GM21367 (cell line): Measurements from ENCODE around the gene F5.

Experiments used
- ATAC-seq: cut with Tn5 transposase; IDR thresholded peaks from one replicate; pipeline ENCODE4 v1.9.1; 2021; ENCODE audit not compliant: unreplicated experiment

F5 gene

DNA sequence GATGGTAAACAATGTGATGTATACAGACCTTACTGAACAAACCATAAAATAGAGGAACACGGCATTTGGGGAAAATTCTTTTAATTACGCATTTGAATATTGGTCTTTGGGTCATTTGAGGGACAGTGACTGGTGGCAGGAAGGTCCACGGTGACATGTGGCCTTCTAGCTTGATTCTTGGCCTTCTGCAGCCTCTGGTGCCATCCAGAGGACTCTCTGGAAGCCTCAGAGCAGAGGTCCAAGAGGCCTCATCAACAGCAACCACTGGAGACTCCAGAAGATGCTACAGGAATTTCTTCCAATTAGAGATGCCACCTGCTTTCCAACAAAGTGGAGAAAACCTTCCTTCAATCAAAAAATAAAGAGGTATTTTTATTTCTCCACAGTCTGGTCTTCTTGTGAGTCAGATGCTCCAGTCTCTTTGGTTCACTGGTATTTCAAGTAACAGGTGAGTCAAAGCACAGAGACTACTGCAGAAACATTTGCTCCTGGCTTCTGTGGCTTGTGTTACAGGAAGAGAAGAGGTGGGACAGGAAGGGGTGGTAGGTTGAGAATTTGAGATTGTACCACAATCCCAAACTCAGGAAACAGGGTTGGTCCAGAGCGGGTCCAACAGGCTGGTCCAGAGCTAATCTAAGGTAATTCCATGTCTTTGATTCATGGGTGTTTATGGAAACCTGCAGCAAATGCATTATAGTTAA is 2.7 kb upstream of the F5 start:
- no peak for ATAC-seq

DNA sequence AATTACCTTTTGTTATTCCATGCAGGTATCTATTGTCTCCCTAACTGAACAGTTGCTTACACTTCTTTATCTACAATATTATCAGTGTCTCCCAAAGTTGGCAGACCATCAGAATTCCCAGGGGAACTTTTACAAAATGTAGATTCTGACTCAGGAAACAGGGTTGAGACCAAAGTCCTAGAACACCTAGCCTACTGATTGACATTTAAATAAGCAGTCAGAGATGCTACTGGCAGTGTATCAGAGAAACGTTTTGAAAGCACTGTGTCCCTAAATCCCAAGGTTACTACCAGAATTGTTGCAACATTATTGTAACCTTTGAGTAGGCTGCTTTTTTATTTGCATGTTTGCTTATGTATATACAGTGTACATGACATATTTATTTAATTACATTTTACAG is 1.8 kb upstream of the F5 start:
- ATAC-seq, result no peak

DNA sequence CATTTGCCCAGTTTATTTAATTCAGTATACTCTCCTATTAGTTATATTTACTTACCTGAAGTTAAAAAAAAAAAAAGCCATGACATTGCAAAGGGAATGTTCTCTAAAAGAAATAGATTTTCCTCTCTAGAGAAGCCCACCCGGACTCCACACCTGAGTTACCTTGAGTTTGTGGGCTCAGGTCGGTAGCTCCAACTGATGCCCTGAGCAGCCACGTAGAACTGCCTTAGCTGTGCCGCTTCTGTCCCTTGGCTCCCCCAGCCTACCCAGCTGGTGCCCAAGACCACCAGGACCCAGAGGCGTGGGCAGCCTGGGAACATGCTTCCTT is 250 bp downstream of the F5 start:
- ATAC-seq, result no peak

DNA sequence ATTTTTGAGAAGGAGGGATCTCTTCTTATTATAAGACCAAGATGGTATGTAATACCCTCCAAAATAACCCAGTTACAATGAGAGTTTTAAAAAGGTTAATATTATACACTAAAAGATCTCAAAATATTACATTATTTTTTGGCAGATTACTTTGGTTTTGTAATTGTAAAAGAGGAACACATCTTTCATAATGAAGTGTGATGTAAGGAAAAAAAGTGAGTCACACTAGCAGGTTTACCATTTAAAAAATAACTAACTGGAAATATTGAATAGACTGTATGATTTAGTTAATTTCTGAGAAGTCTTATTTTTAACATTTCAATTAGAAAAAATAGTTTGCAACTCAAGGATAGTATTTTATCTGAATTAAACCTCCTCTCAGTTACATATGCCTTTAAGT is 1.1 kb downstream of the F5 start:
- ATAC-seq, result no peak

DNA sequence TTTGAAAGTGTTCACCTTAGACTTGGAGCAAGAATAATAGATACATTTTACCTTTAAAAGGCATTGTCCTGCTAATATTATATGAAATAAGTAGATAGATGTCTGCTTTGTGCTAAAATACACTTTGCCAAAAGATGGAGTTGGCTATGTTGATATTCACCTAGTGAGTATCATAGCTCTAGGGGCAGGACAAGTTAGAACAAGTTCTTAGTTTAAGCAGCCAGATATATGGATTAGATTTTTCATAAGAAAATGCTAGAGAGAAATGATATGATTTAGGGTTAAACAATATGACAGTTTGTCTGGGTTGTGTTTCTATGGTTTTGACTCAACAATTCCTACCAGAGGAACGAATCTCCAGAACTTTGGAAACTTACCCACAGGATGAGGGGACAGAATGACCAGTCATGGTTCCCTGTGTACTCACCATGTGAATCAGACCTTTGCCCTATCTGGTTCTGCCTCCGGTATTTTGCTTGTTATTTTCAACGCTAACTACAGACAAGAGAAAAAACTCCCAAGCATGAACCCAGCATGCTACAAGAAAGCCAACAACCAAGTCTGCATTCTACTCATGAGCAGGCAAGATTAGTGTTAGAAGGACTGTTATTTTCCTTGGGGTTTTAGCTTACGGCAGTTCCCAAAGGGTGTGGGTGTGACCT is 1.7 kb downstream of the F5 start:
- ATAC-seq, result no peak

DNA sequence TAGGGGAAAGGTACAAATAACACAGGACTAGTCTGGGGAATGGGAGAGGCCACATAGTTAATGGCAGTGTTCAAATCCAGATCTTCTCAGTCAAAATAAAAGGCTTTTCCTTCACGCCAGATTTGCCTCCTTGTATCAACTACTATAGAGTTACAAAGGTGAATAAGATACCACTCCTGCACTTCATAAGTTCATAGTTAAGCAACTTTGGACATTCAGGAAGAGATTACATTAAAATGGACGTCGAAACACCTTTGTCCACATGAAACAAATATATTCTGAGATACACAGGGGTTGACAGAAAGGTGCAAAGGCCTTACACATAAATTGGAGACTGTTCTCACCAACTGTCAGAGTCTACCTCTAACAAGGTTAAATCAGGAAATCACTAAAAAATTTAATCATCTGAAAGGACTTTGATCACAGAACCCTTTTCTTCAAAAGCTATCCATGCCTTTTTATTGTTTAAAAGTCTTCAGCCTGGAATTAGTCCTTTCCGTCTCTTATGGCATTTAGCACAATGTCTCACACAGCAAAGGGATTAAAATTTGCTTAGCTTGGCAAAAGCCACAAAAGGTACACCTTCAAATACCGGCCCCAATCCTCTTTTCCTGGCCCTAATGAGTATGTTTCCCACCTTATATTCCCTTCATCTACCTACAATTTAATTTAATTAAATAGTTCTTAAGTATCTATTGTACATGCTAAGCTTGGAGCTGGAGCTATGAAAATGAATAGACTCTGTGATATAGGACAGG is 8.1 kb downstream of the F5 start:
- ATAC-seq, result no peak

DNA sequence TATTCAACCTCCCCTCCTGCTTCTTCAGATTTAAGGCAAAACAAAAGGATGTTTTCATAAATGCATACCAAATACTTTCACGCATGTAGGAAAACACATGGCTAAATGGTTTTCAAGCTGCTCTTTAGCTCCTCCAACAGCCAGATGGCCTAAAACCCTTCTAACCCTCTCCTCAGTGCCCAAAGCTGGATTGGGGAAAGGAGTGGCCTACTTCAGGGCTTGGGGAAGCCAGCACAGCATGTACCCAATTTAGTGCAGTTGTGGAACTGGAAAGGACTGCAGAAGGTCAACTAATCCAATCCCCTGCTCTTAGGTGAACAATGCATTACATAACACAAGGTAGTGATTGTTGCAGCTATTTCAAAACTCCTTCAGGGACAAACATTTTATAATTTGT is 9.3 kb downstream of the F5 start:
- ATAC-seq, result no peak

DNA sequence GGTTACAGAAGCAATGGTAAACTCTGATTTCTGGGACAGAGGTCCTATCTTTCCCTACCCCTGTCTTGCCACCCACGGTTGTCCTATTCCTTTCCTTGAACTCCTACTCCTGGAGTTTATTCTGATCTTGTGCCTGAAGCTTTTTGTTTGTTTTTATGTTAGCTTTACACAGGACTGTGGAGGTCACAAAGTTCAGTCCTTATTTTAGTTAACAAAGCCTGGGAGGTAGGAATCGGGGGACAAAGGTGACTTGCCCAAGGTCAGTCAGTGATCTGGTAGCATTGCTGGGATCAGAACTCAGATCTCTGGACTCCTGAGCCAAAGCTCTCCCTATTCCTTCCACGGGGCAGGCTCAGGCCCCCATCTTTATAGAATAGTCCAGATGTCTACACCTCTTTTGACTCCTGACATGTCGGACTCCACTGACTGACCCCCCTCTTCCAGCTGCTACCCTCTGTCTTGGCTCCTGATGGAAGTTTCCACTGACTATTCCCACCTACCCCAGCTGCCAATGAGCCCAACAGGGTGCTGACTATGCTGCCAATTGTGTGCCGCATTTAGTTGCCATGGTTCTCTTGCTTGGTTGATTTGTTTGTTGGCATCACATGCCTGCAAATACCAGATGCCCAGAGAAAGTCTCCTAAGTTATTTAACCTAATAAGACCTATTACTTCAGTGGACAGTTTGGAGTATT is 9.9 kb downstream of the F5 start:
- ATAC-seq, result no peak

DNA sequence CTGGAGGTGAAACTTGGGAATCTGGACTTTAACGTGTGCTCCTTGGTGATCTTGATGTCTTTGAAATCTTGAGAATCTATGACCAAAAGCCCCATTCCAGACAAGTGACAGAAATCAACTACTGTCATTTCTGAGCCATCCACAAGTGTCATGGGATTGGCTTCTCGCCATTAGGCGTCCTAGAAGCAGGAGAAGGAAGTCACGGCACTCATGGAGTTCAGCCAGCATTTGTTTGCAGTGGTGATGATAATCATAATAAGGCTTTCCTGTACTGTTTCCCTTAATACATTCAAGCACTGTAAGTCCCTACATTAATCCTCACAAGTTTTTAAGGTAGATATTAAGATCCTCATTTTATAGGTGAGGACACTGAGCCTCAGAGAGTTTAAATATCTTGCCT is 11.9 kb downstream of the F5 start:
- no peak for ATAC-seq

DNA sequence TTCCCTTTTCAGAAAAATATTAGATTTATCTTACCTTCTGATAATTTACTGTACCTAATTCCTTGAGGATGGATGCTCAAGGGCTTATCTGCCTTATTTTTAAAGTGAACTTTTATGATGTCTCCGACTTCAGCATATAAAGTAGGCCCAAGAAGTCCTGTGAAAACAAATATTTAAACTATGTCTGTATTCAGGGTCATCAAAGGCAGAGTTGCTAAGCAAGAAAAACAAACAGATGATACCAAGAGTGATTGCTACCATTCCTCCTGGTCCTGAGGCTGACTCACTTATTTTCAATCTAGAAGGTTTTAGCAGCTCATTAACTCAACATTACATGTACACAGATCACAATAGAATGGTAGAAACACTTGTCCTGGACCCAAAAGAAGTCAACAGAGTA is 14.1 kb downstream of the F5 start:
- no peak for ATAC-seq

DNA sequence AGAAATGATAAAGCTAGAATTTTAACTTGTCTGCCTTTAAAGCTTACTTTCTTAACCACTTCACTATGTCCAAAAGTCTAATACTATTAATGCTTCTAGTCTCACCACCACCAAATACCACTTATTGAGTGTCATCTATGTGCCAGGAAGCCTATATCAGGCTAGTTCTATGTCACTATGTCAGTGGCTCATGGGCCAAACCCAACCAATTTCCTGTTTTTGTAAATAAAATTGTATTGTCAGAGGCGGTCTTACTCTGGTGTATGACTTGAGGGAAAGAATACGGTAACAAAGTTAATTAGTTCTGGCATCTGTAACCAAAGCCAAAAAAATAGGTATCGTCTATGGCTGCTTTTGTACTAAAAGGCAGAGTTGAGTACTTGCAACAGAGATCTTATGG is 14.8 kb downstream of the F5 start:
- no peak for ATAC-seq

DNA sequence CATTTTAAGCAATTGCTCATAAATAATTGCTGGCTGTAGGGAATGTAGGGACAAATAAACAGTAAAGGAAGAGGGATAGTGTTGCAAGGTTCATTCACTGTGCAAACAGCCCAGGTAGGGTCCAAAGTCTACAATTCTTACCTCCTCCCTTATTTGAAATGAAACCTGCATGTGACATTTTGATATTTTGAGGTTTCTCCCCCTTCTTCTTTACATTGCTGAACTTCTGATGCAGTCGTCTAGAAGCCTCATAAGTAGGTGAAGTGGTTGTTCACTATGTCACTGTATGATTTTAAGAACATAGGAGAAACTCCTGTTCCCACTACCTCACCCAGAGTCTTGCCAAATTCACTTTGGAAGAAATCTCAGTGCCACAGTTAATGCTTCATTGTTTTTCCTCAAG is 16.1 kb downstream of the F5 start:
- ATAC-seq, result no peak

DNA sequence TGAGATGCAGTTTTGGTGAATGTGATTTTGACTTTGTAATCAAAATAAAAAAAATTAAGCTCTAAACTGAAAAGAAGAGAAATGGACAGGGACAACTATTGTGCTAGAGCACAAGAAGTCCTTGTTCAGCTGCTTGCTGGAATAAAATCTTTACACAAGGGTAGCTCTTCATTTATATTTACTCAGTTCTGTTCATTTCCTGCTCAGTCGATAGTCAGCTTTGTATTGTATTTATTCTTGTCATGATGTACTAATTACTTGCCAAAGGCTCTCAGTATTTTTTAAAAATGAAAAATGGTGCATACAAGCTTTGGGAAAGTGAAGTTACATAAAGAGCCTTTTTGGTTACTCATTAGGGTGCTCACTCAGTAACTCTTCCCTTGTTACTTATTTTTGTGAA is 17.8 kb downstream of the F5 start:
- no peak for ATAC-seq

DNA sequence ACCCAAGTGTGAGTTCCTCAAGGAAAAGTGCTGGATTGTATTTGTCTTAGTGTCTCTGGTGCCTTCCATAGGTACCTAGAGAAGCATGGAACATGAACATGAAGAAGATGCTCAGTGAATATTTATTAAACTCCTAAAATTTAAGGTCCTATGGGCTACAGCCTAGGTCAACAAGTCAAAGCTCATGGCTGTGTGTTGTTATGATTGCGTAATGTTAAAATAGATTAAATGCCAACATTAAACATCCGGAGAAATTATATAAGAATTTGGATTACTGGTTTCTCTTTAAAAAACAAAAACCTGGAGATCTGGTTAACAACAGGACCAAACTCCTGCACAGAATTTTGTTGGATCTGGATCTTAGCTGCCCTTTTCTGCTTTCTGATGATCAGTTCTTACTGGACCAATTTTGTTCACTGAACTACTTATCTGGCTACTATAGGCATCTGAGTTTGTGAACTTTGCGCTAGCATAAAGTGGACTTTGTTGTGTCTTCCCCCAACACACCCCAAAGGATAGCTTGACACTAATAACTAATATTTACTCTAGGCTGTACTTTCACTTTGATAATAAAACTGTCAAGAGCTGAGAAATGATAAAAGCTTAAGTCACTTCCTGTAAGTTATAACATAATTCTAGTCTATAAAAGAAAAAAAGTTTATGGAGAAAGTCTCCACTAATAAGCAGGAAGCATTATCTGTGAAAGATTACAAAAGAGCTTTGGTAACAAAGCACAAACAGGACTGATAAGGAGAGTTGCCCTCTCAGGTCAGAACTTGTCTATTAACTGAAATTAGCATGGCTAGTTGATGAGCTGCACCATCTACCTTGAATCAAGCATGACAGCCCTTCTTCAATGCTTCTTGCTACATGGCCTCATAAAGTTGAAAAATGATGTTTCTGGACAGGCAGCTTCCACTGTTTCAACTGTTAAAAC is 20.7 kb downstream of the F5 start:
- ATAC-seq, result no peak

DNA sequence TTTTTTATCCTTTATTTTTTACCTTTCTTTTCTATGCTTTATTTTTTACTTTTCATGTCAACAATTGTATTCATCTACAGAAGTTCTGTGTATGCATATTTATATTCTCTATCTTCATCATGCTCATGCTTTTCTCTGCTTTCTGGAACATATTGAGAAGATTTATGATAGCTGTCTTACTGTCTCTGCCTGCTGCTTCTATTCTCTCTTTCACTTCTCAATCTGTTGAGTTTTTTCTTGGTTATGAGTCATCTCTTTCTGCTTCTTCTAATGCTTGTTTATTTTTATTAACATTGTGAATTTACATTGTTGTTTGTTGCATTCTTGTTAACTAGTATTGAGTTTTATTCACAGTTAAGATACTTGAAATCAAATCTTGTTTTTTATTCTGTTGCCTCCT is 22.6 kb downstream of the F5 start:
- no peak for ATAC-seq

DNA sequence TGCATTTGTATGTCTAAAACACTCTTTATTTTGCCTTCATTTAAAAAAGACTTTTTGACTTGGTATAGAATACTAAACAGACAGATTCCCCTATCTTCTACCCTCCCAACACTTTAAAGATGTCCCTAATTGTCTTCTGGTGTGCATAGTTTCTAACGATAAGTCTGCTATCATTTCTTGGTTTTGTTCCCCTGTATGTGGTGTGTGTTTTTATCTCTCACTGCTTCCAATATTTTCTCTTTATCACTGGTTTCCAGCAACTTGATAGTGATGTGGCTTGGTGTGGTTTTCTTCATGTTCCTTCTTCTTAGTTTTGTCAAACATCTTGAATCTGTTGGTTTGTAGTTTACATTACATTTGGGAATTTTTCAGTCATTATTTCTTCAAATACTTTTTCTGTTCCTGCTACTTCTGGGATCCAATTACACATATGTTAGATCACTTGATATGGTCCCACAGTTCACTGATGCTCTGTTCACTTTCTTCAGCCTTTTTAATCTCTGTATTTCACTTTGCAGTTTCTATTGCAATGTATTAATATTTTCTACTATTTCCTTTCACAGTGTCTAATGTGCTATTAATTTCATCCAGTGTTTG is 23.2 kb downstream of the F5 start:
- ATAC-seq, result no peak

DNA sequence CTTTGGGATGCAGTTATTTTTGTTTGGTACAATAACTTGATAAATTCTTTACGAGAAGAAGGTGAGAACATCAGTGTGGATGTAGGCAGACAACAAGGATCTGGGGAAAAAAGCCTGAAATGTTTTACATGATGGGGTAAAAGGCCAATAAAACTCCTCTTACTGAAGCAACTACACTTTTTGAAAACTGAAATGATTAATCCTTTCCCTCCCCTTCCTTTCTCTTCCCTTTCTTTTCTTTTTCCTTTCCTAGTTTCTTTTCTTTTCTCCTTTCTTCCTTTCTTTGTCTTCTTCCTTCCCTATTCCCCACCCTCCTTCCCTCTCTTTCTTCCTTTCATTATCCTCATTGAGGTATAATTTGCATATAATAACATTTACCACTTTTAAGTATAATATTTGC is 24.6 kb downstream of the F5 start:
- ATAC-seq, result no peak

DNA sequence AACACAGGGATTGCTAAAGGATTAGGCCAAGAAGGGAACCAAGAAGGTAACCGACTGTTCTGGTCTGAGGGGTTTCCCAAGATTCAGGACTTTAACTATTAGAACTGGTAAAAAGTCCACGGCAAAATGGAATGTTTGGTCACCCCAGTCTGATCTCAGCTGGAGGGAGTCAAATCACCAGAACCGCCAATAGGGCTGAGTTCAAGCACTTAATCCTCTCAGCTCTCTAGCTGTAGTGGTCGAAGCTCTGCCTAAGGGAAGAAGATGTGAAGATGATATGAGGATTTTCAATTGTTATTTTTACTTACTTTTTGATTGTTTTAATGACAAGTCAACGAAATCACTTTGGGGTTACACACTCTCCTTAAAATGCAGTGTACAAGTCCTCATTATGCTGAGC is 29.1 kb downstream of the F5 start:
- ATAC-seq, result no peak

DNA sequence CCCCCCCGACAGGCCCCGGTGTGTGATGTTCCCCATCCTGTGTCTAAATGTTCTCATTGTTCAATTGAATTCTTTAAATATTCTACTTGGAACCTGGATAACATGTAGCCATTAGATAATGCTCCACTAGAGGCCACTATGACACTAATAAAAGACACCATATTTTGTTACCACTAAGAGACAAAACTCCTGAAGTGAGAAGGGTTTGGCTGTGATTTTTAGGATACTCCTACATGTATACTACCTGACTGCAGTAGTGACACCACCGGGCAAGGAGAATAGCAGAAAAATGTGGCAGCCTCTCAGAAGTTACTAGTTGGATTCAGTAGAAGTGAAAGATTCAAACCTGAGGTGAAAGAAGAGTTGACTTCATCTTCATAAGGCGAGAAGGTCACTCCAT is 36.0 kb downstream of the F5 start:
- peak; percentile 64 for ATAC-seq

DNA sequence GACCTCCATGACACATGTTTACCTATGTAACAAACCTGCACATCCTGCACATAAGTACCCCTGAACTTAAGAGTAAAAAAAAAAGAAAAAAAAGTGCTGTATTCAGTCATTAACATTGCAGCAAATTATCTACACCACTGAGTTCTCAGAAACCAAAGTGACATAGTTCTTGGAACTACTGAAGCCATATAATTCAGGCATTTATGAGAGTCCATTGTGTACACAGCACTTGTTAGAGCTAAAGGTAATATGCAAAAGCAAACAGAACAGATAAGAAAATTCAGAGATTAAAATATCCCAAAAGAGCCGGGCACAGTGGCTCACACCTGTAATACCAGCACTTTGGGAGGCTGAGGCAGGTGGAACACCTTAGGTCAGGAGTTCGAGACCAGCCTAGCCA is 38.0 kb downstream of the F5 start:
- no peak for ATAC-seq
